K562 (cell line): ENCODE results near the gene F2RL2. TPM values are rescaled to one million over a fixed set of nuclear protein-coding genes. Genes with fewer than 3 reads are reported as not detected.

Experiments
- ATAC-seq: fragments of 200-7000 bp; cut with Tn5 transposase; 3 replicates; pipeline ENCODE4 v1.9.1; 2020; ENCODE audit warnings: moderate library complexity
- BruUV-seq: library from RNA; stranded (reverse); fragments of 400-500 nt; replicated peaks from 2 replicates; lab custom pipeline; 2021; lab: Mats Ljungman, UMichigan
- CTCF ChIA-PET: fragments of 300-600 bp; formaldehyde crosslinking; extraction: SDS; loops from one replicate; lab custom pipeline; 2021; ENCODE audit warnings: low intra/inter-chr PET ratio; lab: Yijun Ruan, JAX
- POLR2A ChIA-PET: fragments of 300-600, 350-650 bp; sonication (Branson Sonifier 250); formaldehyde crosslinking; extraction: SDS; loops from one replicate; lab custom pipeline; 2021; ENCODE audit warnings: antibody characterized with exemption, inconsistent platforms; lab: Yijun Ruan, JAX
- DNase-seq, 4 experiments: peaks; one replicate each; pipeline versions ENCODE4 v3.0.0 to v3.0.0-alpha.2; 2011 to 2018; ENCODE audit warnings: low spot score in 3 of 4, mixed read lengths in 3 of 4; ENCODE audit errors: extremely low read depth in 1 of 4
- FAIRE-seq: peaks from 2 replicates; lab custom pipeline; 2011; peaks lifted over from hg19 to GRCh38; lab: Jason Lieb, UNC
- H2AFZ ChIP-seq: 2 replicates; pipeline ENCODE4 v1.6.0; 2011; ENCODE audit warnings: low read depth, low read length, control low read depth, inconsistent platforms
- H3K27ac ChIP-seq: fragments of 200-600 bp; 3 replicates; pipeline ENCODE4 v1.8.0; 2011; ENCODE audit warnings: low read depth, mild to moderate bottlenecking, control low read depth, inconsistent platforms, low read length, moderate library complexity, mixed read lengths; ENCODE audit errors: extremely low read depth
- H3K27me3 ChIP-seq, 2 experiments: fragments of 300-600 bp in 1 of 2; 2 replicates in 1 of 2; 3 replicates in 1 of 2; pipeline versions ENCODE4 v1.6.0 to v1.8.0; 2011; ENCODE audit warnings: inconsistent platforms in 2 of 2, low read length in 2 of 2, mild to moderate bottlenecking in 1 of 2, mixed read lengths in 1 of 2, moderate library complexity in 1 of 2; ENCODE audit not compliant: control insufficient read depth in 2 of 2, insufficient read depth in 2 of 2
- H3K36me3 ChIP-seq: fragments of 300-600 bp; 3 replicates; pipeline ENCODE4 v1.8.0; 2011; ENCODE audit warnings: mild to moderate bottlenecking, low read length, inconsistent platforms; ENCODE audit not compliant: control insufficient read depth, insufficient read depth
- H3K4me1 ChIP-seq, 2 experiments: fragments of 200-600 bp in 1 of 2; replicated peaks in 1 of 2; 2 replicates in 1 of 2; 3 replicates in 1 of 2; pipeline versions ENCODE4 v1.5.1 to v1.8.0; 2011; ENCODE audit warnings: inconsistent platforms in 2 of 2, low read length in 2 of 2, mild to moderate bottlenecking in 1 of 2, mixed read lengths in 1 of 2, moderate library complexity in 1 of 2; ENCODE audit not compliant: control insufficient read depth in 2 of 2, insufficient read depth in 2 of 2
- H3K4me2 ChIP-seq: 2 replicates; pipeline ENCODE4 v1.6.1; 2011; ENCODE audit warnings: low read length, control low read depth, inconsistent platforms, mixed read lengths; ENCODE audit not compliant: insufficient read depth
- H3K4me3 ChIP-seq: fragments of 200-600 bp; sonication (generic), shearing (Covaris generic); 2 replicates; pipeline ENCODE4 v1.5.1; 2016; ENCODE audit warnings: control low read depth, inconsistent platforms
- H3K79me2 ChIP-seq: fragments of 200-600 bp; 3 replicates; pipeline ENCODE4 v1.8.0; 2011; ENCODE audit warnings: low read length, inconsistent platforms; ENCODE audit not compliant: control insufficient read depth, insufficient read depth
- H3K9ac ChIP-seq, 2 experiments: 2 replicates each; pipeline versions ENCODE4 v1.6.0 to v1.6.1; 2011; ENCODE audit warnings: low read depth in 2 of 2, low read length in 2 of 2, control low read depth in 1 of 2, inconsistent platforms in 1 of 2, mild to moderate bottlenecking in 1 of 2, mixed read lengths in 1 of 2; ENCODE audit not compliant: insufficient read depth in 1 of 2
- H3K9me1 ChIP-seq: one replicate; pipeline ENCODE4 v1.6.0; 2011; ENCODE audit warnings: inconsistent platforms, mild to moderate bottlenecking, low read length, moderate library complexity; ENCODE audit not compliant: control insufficient read depth, insufficient read depth
- H3K9me3 ChIP-seq: replicated peaks from 2 replicates; pipeline ENCODE4 v1.5.1; 2011; ENCODE audit warnings: low read depth, low read length, inconsistent platforms; ENCODE audit not compliant: control insufficient read depth, insufficient read depth
- H4K20me1 ChIP-seq: replicated peaks from 2 replicates; pipeline ENCODE4 v1.6.1; 2011; ENCODE audit warnings: low read length, inconsistent platforms, mixed read lengths; ENCODE audit not compliant: control insufficient read depth, insufficient read depth
- ELF2 ChIP-seq: fragments of 250-450 bp; sonication (Bioruptor Pico); IDR thresholded peaks from 2 replicates; pipeline ENCODE4 v1.5.0; 2021; ENCODE audit warnings: mild to moderate bottlenecking
- FOXA3 ChIP-seq, 2 experiments: fragments of 450-650 bp in 1 of 2; sonication (generic) in 1 of 2; formaldehyde crosslinking; IDR thresholded peaks in 1 of 2; conservative IDR thresholded peaks in 1 of 2; 2 replicates each; pipeline versions ENCODE4 v1.4.0 to v1.8.0; 2020 to 2022; ENCODE audit warnings: mild to moderate bottlenecking in 2 of 2, missing genetic modification reagents in 1 of 2
- FOXK1 ChIP-seq: sonication (generic); formaldehyde crosslinking; IDR thresholded peaks from 2 replicates; pipeline ENCODE4 v1.8.0; 2022; ENCODE audit warnings: missing genetic modification reagents, mild to moderate bottlenecking, borderline replicate concordance
- GTF2A2 ChIP-seq: IDR thresholded peaks from 2 replicates; pipeline ENCODE4 v1.6.1; 2016; ENCODE audit warnings: mild to moderate bottlenecking, missing genetic modification characterization, missing compliant biosample characterization
- HNRNPL ChIP-seq: fragments of 200-400 bp; formaldehyde crosslinking; IDR thresholded peaks from 2 replicates; pipeline ENCODE4 v1.6.1; 2017; ENCODE audit warnings: low read depth, mild to moderate bottlenecking, low read length
- IRF2 ChIP-seq: sonication (generic); formaldehyde crosslinking; IDR thresholded peaks from 2 replicates; pipeline ENCODE4 v1.8.1; 2022; ENCODE audit warnings: mild to moderate bottlenecking, missing genetic modification reagents
- KLF1 ChIP-seq: fragments of 450-650 bp; IDR thresholded peaks from 2 replicates; pipeline ENCODE4 v1.6.1; 2016; ENCODE audit warnings: missing genetic modification characterization, missing compliant biosample characterization
- PCBP2 ChIP-seq: fragments of 200-400 bp; formaldehyde crosslinking; IDR thresholded peaks from 2 replicates; pipeline ENCODE4 v1.6.1; 2018; ENCODE audit warnings: low read length, low read depth, mild to moderate bottlenecking, moderate library complexity; ENCODE audit not compliant: poor library complexity, severe bottlenecking
- TSC22D4 ChIP-seq: fragments of 450-650 bp; IDR thresholded peaks from 2 replicates; pipeline ENCODE4 v1.6.1; 2016; ENCODE audit warnings: missing genetic modification characterization, missing biosample characterization, control low read depth
- ZFP1 ChIP-seq: fragments of 450-650 bp; formaldehyde crosslinking; IDR thresholded peaks from 2 replicates; pipeline ENCODE4 v1.4.0; 2020; ENCODE audit warnings: mild to moderate bottlenecking, mixed read lengths
- ZFP36 ChIP-seq: fragments of 150-350 bp; IDR thresholded peaks from 2 replicates; pipeline ENCODE4 v1.6.1; 2018; ENCODE audit warnings: low read length, low read depth; ENCODE audit not compliant: partially characterized antibody
- ZMIZ1 ChIP-seq, 2 experiments: fragments of 150-350 bp in 1 of 2; IDR thresholded peaks; 2 replicates each; pipeline ENCODE4 v1.6.1; 2012 to 2016; ENCODE audit warnings: low read depth in 2 of 2, low read length in 2 of 2, mild to moderate bottlenecking in 1 of 2, moderate library complexity in 1 of 2
- ZNF696 ChIP-seq: fragments of 250-450 bp; sonication (Bioruptor Pico); conservative IDR thresholded peaks from 2 replicates; pipeline ENCODE4 v1.4.0; 2020; ENCODE audit warnings: mild to moderate bottlenecking, moderate library complexity
- ZNF780A ChIP-seq: fragments of 250-450 bp; sonication (Bioruptor Pico); IDR thresholded peaks from 2 replicates; pipeline ENCODE4 v1.5.0; 2021; ENCODE audit warnings: mild to moderate bottlenecking
- WGBS: fragments of 100-300 bp; shearing (Covaris generic); methylation state at CpG from one replicate; pipeline ENCODE4 v1.1.6; 2016; ENCODE audit warnings: low coverage, mixed read lengths; ENCODE audit not compliant: insufficient coverage; ENCODE audit errors: missing lambda C conversion rate; 5-methylcytosine and 5-hydroxymethylcytosine counted together
- in situ Hi-C: fragments of 300-500 bp; cut with MboI; formaldehyde crosslinking; loops from 4 replicates; pipeline ENCODE4 v1.15.0; 2018; ENCODE audit warnings: inconsistent platforms, mixed read lengths
- intact Hi-C: fragments of 100-400 bp; cut with micrococcal nuclease; formaldehyde crosslinking; loops from 2 replicates; pipeline ENCODE4 v1.14.2; 2022
- polyA plus RNA-seq, 8 experiments: library from polyadenylated mRNA; depleted of rRNA in 4 of 8; stranded (reverse) in 5 of 8; unstranded in 3 of 8; fragments of >200 nt; fragmentation: Nextera tagmentation in 2 of 8; fragmentation: Illumina TruSeq in 1 of 8; extraction: Ambion mirVana in 2 of 8; extraction: Trizol in 1 of 8; gene quantifications; 2 replicates each; pipeline versions ENCODE4 v1.2.1 to v1.2.3, GENCODE V29; 2011 to 2014; ENCODE audit warnings: inconsistent platforms in 1 of 8, missing spikeins in 1 of 8
- total RNA-seq, 7 experiments: library from RNA; depleted of rRNA in 6 of 7; stranded (reverse); fragments of >200 nt in 6 of 7; fragmentation: Illumina TruSeq in 2 of 7; extraction: Trizol in 2 of 7; gene quantifications; 2 replicates each; pipeline versions ENCODE4 v1.2.1 to v1.2.3, GENCODE V29; 2011 to 2021; ENCODE audit warnings: low replicate concordance in 1 of 7
- TF ChIP-seq, protein P1 (sequence below): fragments of 450-650 bp; IDR thresholded peaks from 2 replicates; pipeline ENCODE4 v1.6.1; 2018; ENCODE audit warnings: mild to moderate bottlenecking, low read depth; ENCODE audit not compliant: partially characterized antibody

Gene F2RL2
- total and polyA plus RNA-seq, 9 of the 15 experiments (the other 6 are each of a cell fraction or from before 2014, with no cell fraction given) = 0.03 to 0.12 (median 0.06) TPM; not detected in 3

DNA sequence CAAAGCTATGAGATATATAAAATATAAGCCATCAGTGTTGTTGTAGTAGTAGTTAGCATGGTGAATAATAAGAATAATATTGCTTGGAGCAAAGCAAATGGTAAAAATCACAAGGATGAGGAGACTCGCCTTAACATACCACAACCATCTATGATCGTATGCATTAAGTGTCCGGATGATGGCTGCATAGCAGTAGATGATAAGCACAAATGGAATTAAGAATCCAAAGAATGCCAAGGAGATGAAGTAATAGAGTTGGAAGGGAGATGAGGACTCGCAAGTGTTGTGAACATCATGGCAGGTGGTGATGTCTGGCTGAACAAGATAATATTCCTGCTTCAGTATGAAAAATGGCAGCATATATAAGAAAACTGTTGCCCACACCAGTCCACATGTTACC lies 5.5 kb downstream of the F2RL2 start:
- no peaks in the 10 kb centered on the region for H3K9me1 ChIP-seq
- H3K9ac ChIP-seq = no peak overlapping the region
- in situ Hi-C loops = no loop called here
- 58% methylated on average over 4 of the region's 4 CpGs for WGBS
- TF ChIP-seq GTF2A2 (tag) = no peak
- TF ChIP-seq KLF1 (tag) = no peak
- no peak for TF ChIP-seq TSC22D4 (tag)
- TF ChIP-seq ZNF696 (CRISPR knock-in tag) = no peak
- TF ChIP-seq, protein P1, sequence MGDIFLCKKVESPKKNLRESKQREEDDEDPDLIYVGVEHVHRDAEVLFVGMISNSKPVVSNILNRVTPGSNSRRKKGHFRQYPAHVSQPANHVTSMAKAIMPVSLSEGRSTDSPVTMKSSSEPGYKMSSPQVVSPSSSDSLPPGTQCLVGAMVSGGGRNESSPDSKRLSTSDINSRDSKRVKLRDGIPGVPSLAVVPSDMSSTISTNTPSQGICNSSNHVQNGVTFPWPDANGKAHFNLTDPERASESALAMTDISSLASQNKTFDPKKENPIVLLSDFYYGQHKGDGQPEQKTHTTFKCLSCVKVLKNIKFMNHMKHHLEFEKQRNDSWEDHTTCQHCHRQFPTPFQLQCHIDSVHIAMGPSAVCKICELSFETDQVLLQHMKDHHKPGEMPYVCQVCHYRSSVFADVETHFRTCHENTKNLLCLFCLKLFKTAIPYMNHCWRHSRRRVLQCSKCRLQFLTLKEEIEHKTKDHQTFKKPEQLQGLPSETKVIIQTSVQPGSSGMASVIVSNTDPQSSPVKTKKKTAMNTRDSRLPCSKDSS = no peak
- TF ChIP-seq ELF2 = no peak
- TF ChIP-seq IRF2 (CRISPR knock-in tag) = no peak
- no peak for TF ChIP-seq ZFP1 (CRISPR knock-in tag)
- TF ChIP-seq PCBP2 = no peak
- no peak for TF ChIP-seq ZNF780A (CRISPR knock-in tag)
- TF ChIP-seq HNRNPL = no peak
- no peak for TF ChIP-seq FOXA3 (CRISPR knock-in tag; conservative IDR thresholded peaks at IDR 0.05 in 1 of 2, IDR thresholded peaks at IDR 0.05 in 1 of 2)
- no peak for TF ChIP-seq ZMIZ1 (IDR thresholded peaks at IDR 0.05; ENCODE audit: low read depth in 2 of 2, low read length in 2 of 2)
- no peak for TF ChIP-seq ZFP36
- no peak for TF ChIP-seq FOXK1 (CRISPR knock-in tag)
- TF ChIP-seq, all 486 proteins: peak for 0
- no peaks in the 10 kb centered on the region for H4K20me1 ChIP-seq
- no peak overlapping the region for H3K4me3 ChIP-seq
- ATAC-seq (no peak), FAIRE-seq (no peak), DNase-seq (no peak)
- ChIA-PET POLR2A (no interaction called here), CTCF (no interaction called here)
- H3K79me2 ChIP-seq = no peaks in the 10 kb centered on the region
- no peak overlapping the region for H2AFZ ChIP-seq
- no peak overlapping the region for H3K4me2 ChIP-seq
- peaks cover 0 to 8% of the 10 kb centered on the region in 2 experiments; a peak in 1 of 5 replicates for H3K4me1 ChIP-seq
- no peaks in the 10 kb centered on the region for H3K9me3 ChIP-seq
- no peaks in the 10 kb centered on the region for H3K27me3 ChIP-seq
- no peaks in the 10 kb centered on the region for H3K36me3 ChIP-seq
- H3K27ac ChIP-seq = no peak overlapping the region
- intact Hi-C loops = no loop called here
- BruUV-seq = no TSS peak
